NCI-H1105 (cell line): ENCODE measurements around the gene NPR3.

ENCODE experiments used
- DNase-seq: peaks from one replicate; lab custom pipeline; 2025; lab: John Stamatoyannopoulos, UW

NPR3 gene

GRCh38 chr5:32710550-32711361 lies at the start of gene NPR3:
TSS of gene NPR3 (plus strand) at chr5:32711321. CDS start at chr5:32711777, 456 bp downstream.
- DNase-seq = no peak

- no peak for DNase-seq
Observed at GRCh38 chr5:32664523-32664922, 46.6 kb upstream of the NPR3 start.

GRCh38 chr5:32668552-32668951 lies 42.6 kb upstream of the NPR3 start:
- no peak for DNase-seq

GRCh38 chr5:32673272-32673671 lies 37.8 kb upstream of the NPR3 start:
- no peak for DNase-seq

- DNase-seq = no peak
Observed at GRCh38 chr5:32677023-32677422, 34.1 kb upstream of the NPR3 start.

- no peak for DNase-seq
Observed at GRCh38 chr5:32678472-32678871, 32.6 kb upstream of the NPR3 start.

GRCh38 chr5:32679218-32679617 lies 31.9 kb upstream of the NPR3 start:
- DNase-seq = no peak

- DNase-seq = no peak
Observed at GRCh38 chr5:32680183-32680582, 30.9 kb upstream of the NPR3 start.

GRCh38 chr5:32683125-32683524 lies 28.0 kb upstream of the NPR3 start:
- DNase-seq = no peak

- DNase-seq = no peak
Observed at GRCh38 chr5:32684260-32684659, 26.9 kb upstream of the NPR3 start.

GRCh38 chr5:32686799-32687498 lies 24.2 kb upstream of the NPR3 start:
- DNase-seq = no peak

- DNase-seq = peak; percentile 18
Observed at GRCh38 chr5:32687499-32687831, 23.7 kb upstream of the NPR3 start.

GRCh38 chr5:32690153-32690552 lies 21.0 kb upstream of the NPR3 start:
- no peak for DNase-seq

GRCh38 chr5:32690666-32691065 lies 20.5 kb upstream of the NPR3 start:
- no peak for DNase-seq

GRCh38 chr5:32692036-32692746 lies 18.9 kb upstream of the NPR3 start:
- DNase-seq = no peak

- no peak for DNase-seq
Observed at GRCh38 chr5:32703957-32704356, 7.2 kb upstream of the NPR3 start.

GRCh38 chr5:32707418-32707997 lies 3.6 kb upstream of the NPR3 start:
- no peak for DNase-seq

GRCh38 chr5:32708949-32709348 lies 2.2 kb upstream of the NPR3 start:
- DNase-seq = no peak

GRCh38 chr5:32709750-32710549 lies 1.2 kb upstream of the NPR3 start:
- peak; percentile 55 for DNase-seq

GRCh38 chr5:32711362-32711680 lies 200 bp downstream of the NPR3 start:
- no peak for DNase-seq

GRCh38 chr5:32711681-32712480 lies 760 bp downstream of the NPR3 start:
- DNase-seq = no peak
